Measurements from ENCODE around the gene CHD1. TPM values are rescaled to one million over a fixed set of nuclear protein-coding genes. Genes with fewer than 3 reads are reported as not detected.

The CHD1 gene
- total RNA-seq, 1 experiment from 2014 or later, result 52.5 TPM

DNA sequence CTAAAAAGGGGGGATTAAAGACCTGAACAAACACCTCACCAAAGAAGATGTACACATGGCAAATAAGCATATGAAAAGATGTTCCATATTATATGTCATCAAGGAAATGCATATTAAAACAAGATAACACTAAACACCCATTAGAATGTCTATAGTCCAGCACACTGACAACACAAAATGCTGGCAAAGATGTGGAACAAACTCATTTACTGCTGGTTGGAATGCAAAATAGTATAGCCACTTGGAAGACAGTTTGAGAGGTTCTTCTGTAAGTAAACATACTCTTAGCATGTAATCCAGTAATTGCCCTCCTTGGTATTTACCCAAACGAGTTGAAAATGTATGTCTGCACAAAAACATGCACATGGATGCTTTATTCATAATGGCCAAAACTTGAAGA is 81.8 kb downstream of the CHD1 start:
- Mint-ChIP-seq H3K27me3 (ENCODE audit: insufficient read depth, unreplicated experiment) (no peaks in the 10 kb centered on the region), H3K36me3 (ENCODE audit: insufficient read depth, unreplicated experiment) (peaks cover 19% of the 10 kb centered on the region), H3K9me3 (ENCODE audit: unreplicated experiment) (no peaks in the 10 kb centered on the region), H3K27ac (ENCODE audit: unreplicated experiment) (peak overlapping the region; percentile 40), H3K4me3 (ENCODE audit: unreplicated experiment) (no peak overlapping the region), H3K4me1 (ENCODE audit: low read depth, unreplicated experiment) (peaks cover 23% of the 10 kb centered on the region)
- no peaks in the 10 kb centered on the region for H3K27me3 ChIP-seq (replicated peaks; ENCODE audit: control insufficient read depth, insufficient read depth, low read length)
- no TSS peak for BruUV-seq (replicated peaks)
- ChIA-PET POLR2A (no interaction called here), CTCF (interaction anchor here (0.7 kb wide), 1 partner anchor 35 kb away, joined by 3 read pairs; no protein-coding TSS in a partner anchor)
- intact Hi-C loops (cut with micrococcal nuclease; ENCODE audit: unreplicated experiment), result loop anchor here (2.0 kb wide), 1 partner anchor 72 kb away; no protein-coding TSS in a partner anchor
- H3K4me3 ChIP-seq (ENCODE audit: low read depth, low read length), result no peak overlapping the region
- H3K4me1 ChIP-seq, result peaks cover 24% of the 10 kb centered on the region
- TF ChIP-seq, protein P1, sequence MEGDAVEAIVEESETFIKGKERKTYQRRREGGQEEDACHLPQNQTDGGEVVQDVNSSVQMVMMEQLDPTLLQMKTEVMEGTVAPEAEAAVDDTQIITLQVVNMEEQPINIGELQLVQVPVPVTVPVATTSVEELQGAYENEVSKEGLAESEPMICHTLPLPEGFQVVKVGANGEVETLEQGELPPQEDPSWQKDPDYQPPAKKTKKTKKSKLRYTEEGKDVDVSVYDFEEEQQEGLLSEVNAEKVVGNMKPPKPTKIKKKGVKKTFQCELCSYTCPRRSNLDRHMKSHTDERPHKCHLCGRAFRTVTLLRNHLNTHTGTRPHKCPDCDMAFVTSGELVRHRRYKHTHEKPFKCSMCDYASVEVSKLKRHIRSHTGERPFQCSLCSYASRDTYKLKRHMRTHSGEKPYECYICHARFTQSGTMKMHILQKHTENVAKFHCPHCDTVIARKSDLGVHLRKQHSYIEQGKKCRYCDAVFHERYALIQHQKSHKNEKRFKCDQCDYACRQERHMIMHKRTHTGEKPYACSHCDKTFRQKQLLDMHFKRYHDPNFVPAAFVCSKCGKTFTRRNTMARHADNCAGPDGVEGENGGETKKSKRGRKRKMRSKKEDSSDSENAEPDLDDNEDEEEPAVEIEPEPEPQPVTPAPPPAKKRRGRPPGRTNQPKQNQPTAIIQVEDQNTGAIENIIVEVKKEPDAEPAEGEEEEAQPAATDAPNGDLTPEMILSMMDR (IDR thresholded peaks at IDR 0.05; ENCODE audit: insufficient read depth in 1 of 2, low read depth in 1 of 2, low read length in 1 of 2, severe bottlenecking in 1 of 2, unreplicated experiment in 1 of 2), result no peak
- no peaks in the 10 kb centered on the region for H3K36me3 ChIP-seq (ENCODE audit: control insufficient read depth, insufficient read depth, low read length)
- DNase-seq, result no peak
- H3K9me3 ChIP-seq, result peaks cover 9% of the 10 kb centered on the region

DNA sequence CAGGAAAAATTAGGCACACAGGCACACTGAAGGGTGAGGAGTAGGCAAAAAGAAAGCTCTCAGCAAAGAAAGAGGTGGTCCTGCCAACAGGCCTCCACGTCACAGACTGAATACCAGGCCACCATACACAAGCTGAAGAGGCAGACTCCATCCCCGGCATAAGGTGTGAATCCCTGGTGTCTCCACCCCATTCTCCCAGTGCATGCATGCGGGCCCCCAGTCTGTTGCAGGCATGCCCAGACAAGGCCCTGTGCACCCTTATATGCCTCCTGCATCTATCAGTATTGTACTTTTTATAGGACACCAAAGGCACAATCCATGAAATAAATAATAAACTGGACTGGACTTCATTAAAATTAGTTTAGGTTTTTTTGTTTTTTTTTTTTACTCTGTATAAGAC is 82.3 kb downstream of the CHD1 start:
- H3K27me3 Mint-ChIP-seq (ENCODE audit: insufficient read depth, unreplicated experiment), result no peaks in the 10 kb centered on the region
- peaks cover 14% of the 10 kb centered on the region for H3K36me3 Mint-ChIP-seq (ENCODE audit: insufficient read depth, unreplicated experiment)

DNA sequence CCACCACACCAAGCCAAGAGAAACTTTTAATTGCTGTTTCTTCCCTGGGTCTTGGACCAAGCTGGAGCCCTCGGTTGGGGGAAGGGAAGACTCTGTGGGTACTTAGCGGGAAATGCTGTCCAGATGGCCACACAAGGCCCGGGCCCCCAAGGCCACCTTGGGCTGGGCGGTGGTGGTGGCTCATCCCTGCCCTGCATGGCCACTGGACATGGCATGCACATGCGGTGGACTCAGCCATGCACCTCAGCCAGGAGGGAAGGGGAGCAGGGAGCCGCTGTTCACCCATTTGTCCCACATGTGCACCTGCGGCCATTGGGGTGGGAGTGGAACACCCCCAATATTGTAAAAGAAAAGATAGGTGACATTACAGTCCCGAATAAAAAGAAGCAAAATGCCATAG is 82.9 kb downstream of the CHD1 start:
- Mint-ChIP-seq H3K4me3 (ENCODE audit: unreplicated experiment) (no peak overlapping the region), H3K9me3 (ENCODE audit: unreplicated experiment) (no peaks in the 10 kb centered on the region), H3K36me3 (ENCODE audit: insufficient read depth, unreplicated experiment) (peaks cover 7% of the 10 kb centered on the region), H3K4me1 (ENCODE audit: low read depth, unreplicated experiment) (peaks cover 21% of the 10 kb centered on the region), H3K27me3 (ENCODE audit: insufficient read depth, unreplicated experiment) (no peaks in the 10 kb centered on the region), H3K27ac (ENCODE audit: unreplicated experiment) (peak overlapping the region; percentile 67)
- no peak overlapping the region for H3K4me3 ChIP-seq (ENCODE audit: low read depth, low read length)
- TF ChIP-seq, protein P1 (IDR thresholded peaks at IDR 0.05; ENCODE audit: insufficient read depth in 1 of 2, low read depth in 1 of 2, low read length in 1 of 2, severe bottlenecking in 1 of 2, unreplicated experiment in 1 of 2), result no peak
- H3K36me3 ChIP-seq (ENCODE audit: control insufficient read depth, insufficient read depth, low read length), result no peaks in the 10 kb centered on the region
- TSS peak; percentile 26 for BruUV-seq (replicated peaks)
- no peaks in the 10 kb centered on the region for H3K27me3 ChIP-seq (replicated peaks; ENCODE audit: control insufficient read depth, insufficient read depth, low read length)
- peaks cover 24% of the 10 kb centered on the region for H3K4me1 ChIP-seq
- CTCF ChIA-PET, result no interaction called here
- peaks cover 9% of the 10 kb centered on the region for H3K9me3 ChIP-seq
- no peak for DNase-seq
- POLR2A ChIA-PET, result no interaction called here
- intact Hi-C loops (cut with micrococcal nuclease; ENCODE audit: unreplicated experiment), result loop anchor here (2.0 kb wide), 1 partner anchor 71 kb away; no protein-coding TSS in a partner anchor

More for the DNA sequence above, 82.3 kb downstream of the CHD1 start:
- H3K4me1 Mint-ChIP-seq (ENCODE audit: low read depth, unreplicated experiment), result peaks cover 21% of the 10 kb centered on the region
- H3K36me3 ChIP-seq (ENCODE audit: control insufficient read depth, insufficient read depth, low read length), result no peaks in the 10 kb centered on the region
- BruUV-seq (replicated peaks), result no TSS peak
- H3K4me3 ChIP-seq (ENCODE audit: low read depth, low read length), result no peak overlapping the region
- H3K9me3 ChIP-seq, result peaks cover 9% of the 10 kb centered on the region
- no peak overlapping the region for H3K4me3 Mint-ChIP-seq (ENCODE audit: unreplicated experiment)
- ChIA-PET POLR2A (no interaction called here), CTCF (no interaction called here)
- TF ChIP-seq, protein P1 (IDR thresholded peaks at IDR 0.05; ENCODE audit: insufficient read depth in 1 of 2, low read depth in 1 of 2, low read length in 1 of 2, severe bottlenecking in 1 of 2, unreplicated experiment in 1 of 2), result no peak
- no peaks in the 10 kb centered on the region for H3K27me3 ChIP-seq (replicated peaks; ENCODE audit: control insufficient read depth, insufficient read depth, low read length)
- peaks cover 24% of the 10 kb centered on the region for H3K4me1 ChIP-seq
- no peaks in the 10 kb centered on the region for H3K9me3 Mint-ChIP-seq (ENCODE audit: unreplicated experiment)
- H3K27ac Mint-ChIP-seq (ENCODE audit: unreplicated experiment), result peak overlapping the region; percentile 67
- intact Hi-C loops (cut with micrococcal nuclease; ENCODE audit: unreplicated experiment), result loop anchor here (2.0 kb wide), 1 partner anchor 72 kb away; no protein-coding TSS in a partner anchor
- peak; percentile 29 to 50 for DNase-seq

All from Caco-2 (cell line).